OCI-LY1 (cell line): Measurements from ENCODE around the gene ETS2.

Experiments used
- H2AFZ ChIP-seq: fragments of 200-600 bp; sonication (generic), shearing (Covaris generic); 2 replicates; pipeline ENCODE4 v1.6.0; 2014; ENCODE audit warnings: antibody characterized with exemption, mild to moderate bottlenecking, low read length
- H3F3A ChIP-seq: fragments of 200-600 bp; sonication (generic), shearing (Covaris generic); 2 replicates; pipeline ENCODE4 v1.6.0; 2014; ENCODE audit warnings: mild to moderate bottlenecking, antibody characterized with exemption, low read length, moderate library complexity; ENCODE audit not compliant: insufficient read depth
- H3K27ac ChIP-seq: fragments of 200-600 bp; sonication (generic); 2 replicates; pipeline ENCODE4 v1.5.1; 2014; ENCODE audit warnings: low read length, mixed run types, mild to moderate bottlenecking, low read depth; ENCODE audit not compliant: poor library complexity, severe bottlenecking
- H3K27me3 ChIP-seq: fragments of 200-600 bp; sonication (generic); 2 replicates; pipeline ENCODE4 v1.6.0; 2014; ENCODE audit warnings: antibody characterized with exemption, mild to moderate bottlenecking, low read length, moderate library complexity; ENCODE audit not compliant: insufficient read depth
- H3K36me3 ChIP-seq: fragments of 200-600 bp; sonication (generic); 2 replicates; pipeline ENCODE4 v1.6.1; 2014; ENCODE audit warnings: mild to moderate bottlenecking, antibody characterized with exemption, low read length, moderate library complexity, mixed read lengths; ENCODE audit not compliant: insufficient read depth
- H3K4me1 ChIP-seq: fragments of 200-600 bp; sonication (generic); 2 replicates; pipeline ENCODE4 v1.5.1; 2014; ENCODE audit warnings: mild to moderate bottlenecking, low read length, moderate library complexity; ENCODE audit not compliant: insufficient read depth, severe bottlenecking
- H3K4me2 ChIP-seq: fragments of 200-600 bp; sonication (generic), shearing (Covaris generic); 2 replicates; pipeline ENCODE4 v1.6.1; 2014; ENCODE audit warnings: low read length
- H3K4me3 ChIP-seq: fragments of 200-600 bp; sonication (generic); 2 replicates; pipeline ENCODE4 v1.5.1; 2014; ENCODE audit warnings: low read length, low read depth, mild to moderate bottlenecking, mixed read lengths; ENCODE audit not compliant: poor library complexity, severe bottlenecking
- H3K79me2 ChIP-seq: fragments of 200-600 bp; shearing (Covaris generic); 2 replicates; pipeline ENCODE4 v1.6.1; 2016; ENCODE audit warnings: mixed run types, low read length, mixed read lengths; ENCODE audit not compliant: insufficient read depth
- H3K9ac ChIP-seq: fragments of 200-600 bp; sonication (generic), shearing (Covaris generic); 2 replicates; pipeline ENCODE4 v1.6.1; 2014; ENCODE audit warnings: mild to moderate bottlenecking, low read length, mixed read lengths
- H3K9me2 ChIP-seq: fragments of 200-600 bp; sonication (generic), shearing (Covaris generic); 2 replicates; pipeline ENCODE4 v1.6.1; 2014; ENCODE audit warnings: low read depth, mild to moderate bottlenecking, low read length, mixed read lengths
- H3K9me3 ChIP-seq: fragments of 200-600 bp; shearing (Covaris generic); 2 replicates; pipeline ENCODE4 v1.6.1; 2014; ENCODE audit warnings: low read length, mixed read lengths
- H4K20me1 ChIP-seq: fragments of 200-600 bp; sonication (generic), shearing (Covaris generic); 2 replicates; pipeline ENCODE4 v1.6.0; 2016; ENCODE audit warnings: mild to moderate bottlenecking, low read length; ENCODE audit not compliant: insufficient read depth
- CTCF ChIP-seq: fragments of 200-600 bp; sonication (generic), shearing (Covaris generic); IDR thresholded peaks from 2 replicates; pipeline ENCODE4 v1.5.1; 2017; ENCODE audit warnings: mild to moderate bottlenecking, antibody characterized with exemption, low read length, moderate library complexity, mixed read lengths
- EZH2 ChIP-seq: fragments of 200-600 bp; sonication (generic), shearing (Covaris generic); IDR thresholded peaks from 2 replicates; pipeline ENCODE4 v1.8.0; 2017; ENCODE audit warnings: borderline replicate concordance, mixed run types, mild to moderate bottlenecking, antibody characterized with exemption, low read length, moderate library complexity, mixed read lengths

The ETS2 gene

GRCh38 chr21:38777015-38777414 is 28.7 kb upstream of the ETS2 start:
- Histone ChIP-seq H3K27ac (no peak overlapping the region), H3K9me2 (no peaks in the 10 kb centered on the region), H3K4me3 (no peak overlapping the region), H3F3A (no peaks in the 10 kb centered on the region), H3K36me3 (no peaks in the 10 kb centered on the region; the same call in 1 of the 2 replicates), H3K4me2 (no peak overlapping the region), H3K27me3 (no peaks in the 10 kb centered on the region; the same call in 1 of the 2 replicates), H3K9ac (no peak overlapping the region), H3K4me1 (no peaks in the 10 kb centered on the region), H4K20me1 (no peaks in the 10 kb centered on the region), H2AFZ (no peak overlapping the region), H3K79me2 (no peaks in the 10 kb centered on the region), H3K9me3 (peaks cover 4% of the 10 kb centered on the region; the same call in 1 of the 2 replicates)
- no peak for TF ChIP-seq EZH2
- TF ChIP-seq CTCF = no peak

- H3F3A ChIP-seq = no peaks in the 10 kb centered on the region
- TF ChIP-seq CTCF (no peak), EZH2 (no peak)
Observed at GRCh38 chr21:38777531-38777930, 28.2 kb upstream of the ETS2 start.

GRCh38 chr21:38780879-38781278 is 24.9 kb upstream of the ETS2 start:
- H3K4me3 ChIP-seq = no peak overlapping the region
- no peak overlapping the region for H3K4me2 ChIP-seq
- H3K36me3 ChIP-seq = no peaks in the 10 kb centered on the region; the same call in 1 of the 2 replicates
- peaks cover 9% of the 10 kb centered on the region for H3K4me1 ChIP-seq
- no peaks in the 10 kb centered on the region for H4K20me1 ChIP-seq
- H3K9ac ChIP-seq = no peak overlapping the region
- peaks cover 6% of the 10 kb centered on the region; the same call in 1 of the 2 replicates for H3K9me3 ChIP-seq
- no peak overlapping the region for H3K27ac ChIP-seq
- H3F3A ChIP-seq = no peaks in the 10 kb centered on the region
- TF ChIP-seq EZH2 = no peak
- H3K27me3 ChIP-seq = no peaks in the 10 kb centered on the region; the same call in 1 of the 2 replicates
- no peaks in the 10 kb centered on the region for H3K79me2 ChIP-seq
- no peaks in the 10 kb centered on the region for H3K9me2 ChIP-seq
- no peak overlapping the region for H2AFZ ChIP-seq

More at GRCh38 chr21:38777531-38777930, 28.2 kb upstream of the ETS2 start:
- Histone ChIP-seq H3K9ac (no peak overlapping the region), H3K9me3 (peaks cover 6% of the 10 kb centered on the region; the same call in 1 of the 2 replicates), H3K4me1 (no peaks in the 10 kb centered on the region), H3K4me2 (no peak overlapping the region), H4K20me1 (no peaks in the 10 kb centered on the region), H3K27ac (no peak overlapping the region), H3K27me3 (no peaks in the 10 kb centered on the region; the same call in 1 of the 2 replicates), H3K4me3 (no peak overlapping the region), H3K9me2 (no peaks in the 10 kb centered on the region), H3K79me2 (no peaks in the 10 kb centered on the region), H2AFZ (no peak overlapping the region), H3K36me3 (no peaks in the 10 kb centered on the region; the same call in 1 of the 2 replicates)
